H1 (cell line): ENCODE measurements around the gene DNAH12. TPM values are rescaled to one million over a fixed set of nuclear protein-coding genes. Genes with fewer than 3 reads are reported as not detected.

ENCODE experiments used
- CHD7 ChIP-seq: fragments of 300-600 bp; sonication (generic); IDR thresholded peaks from 2 replicates; pipeline ENCODE4 v1.7.1; 2012; ENCODE audit warnings: low read length, moderate library complexity, mild to moderate bottlenecking, inconsistent platforms; ENCODE audit not compliant: insufficient replicate concordance
- KDM1A ChIP-seq: fragments of 200-600, 300-600 bp; sonication (generic); IDR thresholded peaks from 2 replicates; pipeline ENCODE4 v1.7.1; 2016; ENCODE audit warnings: mild to moderate bottlenecking, low read length, borderline replicate concordance
- RNF2 ChIP-seq: fragments of 200-900, 300-1000 bp; sonication (generic); IDR thresholded peaks from 2 replicates; pipeline ENCODE4 v1.7.1; 2016; ENCODE audit warnings: borderline replicate concordance, low read depth, mild to moderate bottlenecking, antibody characterized with exemption, low read length; ENCODE audit not compliant: poor library complexity, severe bottlenecking; ENCODE audit errors: missing control alignments
- SRF ChIP-seq: IDR thresholded peaks from 2 replicates; pipeline ENCODE4 v1.6.1; 2011; ENCODE audit warnings: mild to moderate bottlenecking, low read depth, low read length, moderate library complexity
- TBP ChIP-seq: IDR thresholded peaks from 2 replicates; pipeline ENCODE4 v1.6.1; 2011; ENCODE audit warnings: low read depth, low read length, improper control_type of control experiment
- polyA plus RNA-seq, 7 experiments: library from polyadenylated mRNA; depleted of rRNA in 3 of 7; stranded (reverse) in 5 of 7; unstranded in 2 of 7; fragments of >200 nt in 5 of 7; fragments of 200-250 nt in 2 of 7; gene quantifications; 1 replicate in 5 of 7; 2 replicates in 1 of 7; 4 replicates in 1 of 7; pipeline versions ENCODE4 v1.2.1 to v1.2.3, GENCODE V29; 2011 to 2013; ENCODE audit warnings: missing spikeins in 2 of 7, mixed read lengths in 2 of 7
- total RNA-seq: library from RNA; stranded (reverse); fragmentation: NEBNext Ultra II Directional; extraction: Animal tissue kit (Norgen Biotek cat#: 25700); gene quantifications from 2 replicates; pipeline ENCODE4 v1.2.1, GENCODE V29; 2021

The DNAH12 gene
- total and polyA plus RNA-seq, 2 of the 8 experiments (the other 6 are each of a cell fraction or from before 2014, with no cell fraction given), result not detected

- TF ChIP-seq CHD7 (no peak), SRF (no peak), KDM1A (no peak), TBP (no peak), RNF2 (no peak)
- TF ChIP-seq, all 59 proteins: peak for 0
Observed at GRCh38 chr3:57274845-57275244, 269.3 kb downstream of the DNAH12 start (continued).
